Measurements from ENCODE around the gene EZH2. TPM values are rescaled to one million over a fixed set of nuclear protein-coding genes. Genes with fewer than 3 reads are reported as not detected.

Gene EZH2
- total and polyA plus RNA-seq, 2 of the 4 experiments (the other 2 are of a cell fraction): 13.1 to 19.8 TPM

DNA sequence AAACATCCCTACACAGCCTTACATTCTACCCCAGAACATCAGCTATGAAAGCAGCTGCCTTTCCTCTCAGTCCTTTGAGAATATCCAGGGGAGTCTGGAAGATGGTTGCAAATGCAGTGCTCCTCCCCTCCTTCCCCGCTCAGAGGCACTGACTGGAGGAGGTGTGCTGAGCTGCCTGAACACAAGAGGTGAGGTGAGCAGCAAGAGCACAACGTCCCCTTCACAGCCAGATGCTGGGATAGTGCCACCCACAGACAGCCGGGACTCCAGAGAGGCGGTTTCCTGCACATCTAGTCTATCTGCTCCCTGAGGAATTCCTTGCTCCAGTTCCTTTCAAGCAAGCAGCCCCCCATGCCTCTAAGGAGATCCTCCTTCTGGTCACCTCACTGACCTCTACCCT is 74.2 kb downstream of the EZH2 start:
- Histone ChIP-seq H4K5ac (ENCODE audit: low read depth, low read length) (no peak overlapping the region), H2BK20ac (ENCODE audit: low read depth, low read length) (no peak overlapping the region), H2BK15ac (ENCODE audit: low read depth, low read length) (no peak overlapping the region), H3K9me1 (ENCODE audit: insufficient read depth, low read length) (0 out of 2 replicates have a peak, but pooled peaks cover 3% of the 10 kb centered on the region), H3K36me3 (ENCODE audit: control insufficient read depth, insufficient read depth, low read length) (peaks cover 25% of the 10 kb centered on the region), H2BK120ac (ENCODE audit: low read depth, low read length) (no peak overlapping the region), H3K23ac (ENCODE audit: low read depth, low read length) (no peak overlapping the region; the same call in 1 of the 2 replicates), H4K20me1 (ENCODE audit: insufficient read depth, low read length) (no peaks in the 10 kb centered on the region), H3K27me3 (ENCODE audit: control insufficient read depth, insufficient read depth, low read length) (no peaks in the 10 kb centered on the region), H3K56ac (ENCODE audit: extremely low read depth, insufficient read depth, low read length) (no peak overlapping the region), H3K4ac (ENCODE audit: low read depth, low read length) (no peak overlapping the region), H3K4me1 (ENCODE audit: control insufficient read depth, insufficient read depth, low read length) (no peaks in the 10 kb centered on the region), H3K27ac (ENCODE audit: insufficient read depth, low read length) (no peak overlapping the region), H4K8ac (ENCODE audit: low read depth in 2 of 2, low read length in 2 of 2) (no peak overlapping the region), H2AK9ac (replicated peaks; ENCODE audit: low read depth, low read length, poor library complexity) (no peak overlapping the region), H4K91ac (ENCODE audit: insufficient read depth, low read depth, low read length) (no peak overlapping the region), H2BK5ac (ENCODE audit: low read depth, low read length, poor library complexity, severe bottlenecking) (no peak overlapping the region), H3K4me3 (ENCODE audit: insufficient read depth, low read depth, low read length) (no peak overlapping the region), H2AFZ (replicated peaks; ENCODE audit: low read length, poor library complexity) (no peak overlapping the region), H3K79me1 (ENCODE audit: low read depth in 1 of 2, low read length in 2 of 2) (peaks cover 0 to 4% of the 10 kb centered on the region in 2 experiments; a peak in 3 of 4 replicates), H3K4me2 (ENCODE audit: low read depth, low read length) (no peak overlapping the region), H3K9ac (ENCODE audit: low read depth, low read length) (no peak overlapping the region), H3K18ac (ENCODE audit: low read depth, low read length) (no peak overlapping the region), H3K14ac (replicated peaks; ENCODE audit: low read depth, low read length) (no peak overlapping the region), H2AK5ac (ENCODE audit: low read depth, low read length) (no peak overlapping the region), H3K9me3 (ENCODE audit: control insufficient read depth, insufficient read depth, low read length) (no peaks in the 10 kb centered on the region)
- ChIA-PET CTCF (no interaction called here), POLR2A (ENCODE audit: unreplicated experiment) (no interaction called here)
- DNase-seq (no peak), ATAC-seq (ENCODE audit: low read depth) (no peak)
- BruUV-seq (replicated peaks): no TSS peak
- dilution Hi-C loops (cut with HindIII; ENCODE audit: low sequenced_read_pairs, unreplicated experiment) (no loop called here), in situ Hi-C loops (cut with MboI; ENCODE audit: low sequenced_read_pairs) (no loop called here), intact Hi-C loops (cut with micrococcal nuclease) (no loop called here)
- TF ChIP-seq MXI1 (IDR thresholded peaks at IDR 0.05; ENCODE audit: borderline replicate concordance, low read depth, low read length): no peak
- TF ChIP-seq BHLHE40 (IDR thresholded peaks at IDR 0.05; ENCODE audit: low read depth, low read length): no peak
- TF ChIP-seq RFX5 (IDR thresholded peaks at IDR 0.05; ENCODE audit: low read depth, low read length): no peak
- TF ChIP-seq, protein P1, sequence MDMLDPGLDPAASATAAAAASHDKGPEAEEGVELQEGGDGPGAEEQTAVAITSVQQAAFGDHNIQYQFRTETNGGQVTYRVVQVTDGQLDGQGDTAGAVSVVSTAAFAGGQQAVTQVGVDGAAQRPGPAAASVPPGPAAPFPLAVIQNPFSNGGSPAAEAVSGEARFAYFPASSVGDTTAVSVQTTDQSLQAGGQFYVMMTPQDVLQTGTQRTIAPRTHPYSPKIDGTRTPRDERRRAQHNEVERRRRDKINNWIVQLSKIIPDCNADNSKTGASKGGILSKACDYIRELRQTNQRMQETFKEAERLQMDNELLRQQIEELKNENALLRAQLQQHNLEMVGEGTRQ (IDR thresholded peaks at IDR 0.05; ENCODE audit: low read depth, low read length): no peak
- TF ChIP-seq RAD21 (IDR thresholded peaks at IDR 0.05; ENCODE audit: low read length): no peak
- no peak for TF ChIP-seq MAFK (IDR thresholded peaks at IDR 0.05; ENCODE audit: low read depth, low read length)
- no peak for TF ChIP-seq RCOR1 (IDR thresholded peaks at IDR 0.05; ENCODE audit: insufficient replicate concordance, low read length)
- no peak for TF ChIP-seq CEBPB (IDR thresholded peaks at IDR 0.05; ENCODE audit: low read depth, low read length)
- TF ChIP-seq CHD1 (IDR thresholded peaks at IDR 0.05; ENCODE audit: low read depth, low read length): no peak
- TF ChIP-seq CTCF (conservative IDR thresholded peaks at IDR 0.05; ENCODE audit: low read depth, low read length): no peak
- TF ChIP-seq NFE2L2 (IDR thresholded peaks at IDR 0.05; ENCODE audit: low read depth, low read length): no peak
- WGBS, 2 experiments (ENCODE audit: extremely low coverage in 2 of 2, insufficient read length in 1 of 2): 86% methylated on average over 3 of the region's 4 CpGs; no CpG with 5 or more reads in 1 of the 2 experiments
